DMS 273 treated with DMSO at 0.1 percent for 48 hours (cell line): Measurements from ENCODE around the gene CYP4F11.
"Not testable (repeated sequence)": the region's sequence is repeated elsewhere in the genome, so short reads cannot be mapped to it uniquely, and the experiment has no call there.

Source experiments
- DNase-seq: peaks from one replicate; lab custom pipeline; 2025; lab: John Stamatoyannopoulos, UW

Gene CYP4F11

DNA sequence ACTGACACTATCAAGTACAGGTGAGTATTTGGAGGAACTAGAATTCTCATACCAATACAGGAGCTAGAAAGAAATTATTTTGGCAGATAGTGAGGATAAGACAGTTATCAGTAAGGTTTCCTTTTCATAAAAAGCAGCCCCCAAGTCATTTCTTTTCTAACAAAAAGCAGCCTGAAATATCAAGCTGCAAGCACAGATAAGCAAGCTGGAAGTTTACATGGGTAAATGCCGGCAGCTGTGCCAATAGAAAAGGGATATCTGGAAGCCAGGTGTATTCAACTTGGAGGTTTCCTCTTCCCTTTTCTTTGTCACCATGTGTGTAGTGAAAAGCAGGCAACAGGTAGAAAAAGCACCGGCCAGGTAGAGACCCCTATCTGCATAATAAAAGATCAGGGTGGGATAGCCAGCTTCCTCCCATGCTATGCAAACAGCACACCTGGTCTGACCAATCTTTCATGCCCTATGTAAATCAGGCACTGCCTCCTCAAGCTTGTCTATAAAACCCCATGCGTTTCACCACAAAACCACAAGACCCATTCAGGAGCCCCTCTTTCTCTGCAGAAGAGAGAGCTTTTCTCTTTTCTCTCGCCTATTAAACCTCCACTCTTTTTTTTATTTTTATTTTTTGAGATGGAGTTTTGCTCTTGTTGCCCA is 59.4 kb downstream of the CYP4F11 start:
- no peak for DNase-seq

DNA sequence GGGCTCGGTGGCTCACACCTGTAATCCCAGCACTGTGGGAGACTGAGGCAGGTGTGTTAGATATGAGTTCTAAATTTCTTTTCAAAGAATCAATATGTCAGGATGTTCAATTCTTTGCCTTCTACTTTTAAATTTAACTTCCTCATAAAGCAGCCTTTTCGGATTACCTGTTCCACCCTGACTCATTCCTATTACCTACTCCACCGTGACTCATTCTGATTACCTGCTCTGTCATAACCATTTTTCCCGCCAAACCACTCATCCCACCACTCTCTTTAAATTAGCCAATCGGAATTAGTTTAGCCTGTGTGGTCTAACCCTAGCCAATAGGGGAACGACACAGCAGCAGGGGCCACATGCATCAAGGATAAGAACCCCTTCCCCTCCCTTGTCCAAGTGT is 60.6 kb downstream of the CYP4F11 start:
- DNase-seq = not testable (repeated sequence)

DNA sequence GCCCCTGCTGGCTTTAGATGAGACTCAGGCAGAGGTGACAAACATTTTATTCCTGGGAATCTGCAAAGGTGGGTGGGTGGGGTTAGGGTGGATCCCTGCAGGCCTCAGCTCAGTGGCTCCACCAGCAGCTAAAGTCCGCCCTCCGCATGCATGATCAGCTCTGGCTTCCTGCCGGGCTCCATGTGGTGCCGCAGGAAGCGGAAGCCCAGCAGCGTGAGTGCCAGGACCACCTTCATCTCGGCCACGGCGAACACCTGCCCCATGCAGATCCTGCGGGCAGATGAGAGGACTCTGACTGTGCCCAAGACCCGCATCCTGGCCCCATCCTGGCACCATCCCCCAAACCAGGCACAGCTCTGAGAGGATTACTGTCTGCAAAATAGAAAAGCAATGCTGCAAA is 62.8 kb downstream of the CYP4F11 start:
- no peak for DNase-seq

DNA sequence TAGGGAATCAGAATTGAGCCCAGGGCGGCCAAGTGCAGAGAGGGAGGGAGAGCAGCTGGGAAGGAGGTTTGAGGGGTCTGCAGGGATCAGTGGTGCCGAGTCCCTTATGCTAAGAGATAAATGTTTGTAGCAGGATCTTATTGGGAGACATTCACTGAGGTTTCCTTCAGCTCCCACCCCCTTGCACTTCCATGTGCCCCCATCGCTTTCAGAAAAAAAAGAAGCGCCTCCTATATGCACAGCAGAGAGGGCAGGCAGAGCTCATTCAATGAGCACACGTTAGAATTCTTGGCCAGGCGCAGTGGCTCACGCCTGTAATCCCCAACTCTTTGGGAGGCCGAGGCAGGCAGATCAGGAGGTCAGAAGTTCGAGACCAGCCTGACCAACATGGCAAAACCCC is 64.5 kb downstream of the CYP4F11 start:
- DNase-seq = no peak

DNA sequence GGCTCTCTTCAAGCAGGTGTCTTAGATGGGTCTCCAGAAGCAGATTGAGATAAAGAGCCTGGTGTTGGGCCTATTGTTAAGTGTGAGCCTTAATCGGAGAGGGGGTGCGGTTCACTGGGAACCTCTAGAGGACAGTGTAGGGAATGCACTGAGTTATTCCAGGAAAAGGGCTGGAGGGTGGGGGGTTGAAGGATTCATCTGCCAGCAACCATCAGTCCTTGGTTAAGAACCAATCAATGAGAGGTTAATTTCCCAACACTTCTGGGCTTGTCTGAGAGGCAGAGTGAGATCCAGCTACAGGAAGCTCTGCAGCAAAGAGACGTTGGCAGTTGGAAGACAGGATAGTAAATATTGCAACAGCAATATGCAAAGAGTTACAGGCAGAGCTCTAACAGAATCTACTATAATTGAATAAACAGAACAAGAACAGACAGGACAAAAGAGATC is 65.2 kb downstream of the CYP4F11 start:
- no peak for DNase-seq

DNA sequence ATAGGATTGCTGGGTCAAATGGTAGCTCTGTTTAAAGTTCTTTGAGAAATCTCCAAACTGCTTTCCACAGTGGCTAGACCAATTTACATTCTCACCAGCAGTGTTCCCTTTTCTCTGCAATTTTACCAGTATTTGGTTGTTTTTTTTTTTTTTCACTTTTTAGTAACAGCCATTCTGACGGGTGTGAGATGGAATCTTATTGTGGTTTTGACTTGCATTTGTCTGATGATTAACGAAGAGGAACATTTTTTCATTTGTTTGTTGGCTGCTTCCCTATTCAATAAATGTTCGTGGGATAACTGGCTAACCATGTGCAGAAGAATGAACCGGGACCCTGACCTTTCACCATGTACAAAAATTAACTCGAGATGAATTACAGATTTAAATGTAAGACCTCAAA is 67.7 kb downstream of the CYP4F11 start:
- DNase-seq = no peak

DNA sequence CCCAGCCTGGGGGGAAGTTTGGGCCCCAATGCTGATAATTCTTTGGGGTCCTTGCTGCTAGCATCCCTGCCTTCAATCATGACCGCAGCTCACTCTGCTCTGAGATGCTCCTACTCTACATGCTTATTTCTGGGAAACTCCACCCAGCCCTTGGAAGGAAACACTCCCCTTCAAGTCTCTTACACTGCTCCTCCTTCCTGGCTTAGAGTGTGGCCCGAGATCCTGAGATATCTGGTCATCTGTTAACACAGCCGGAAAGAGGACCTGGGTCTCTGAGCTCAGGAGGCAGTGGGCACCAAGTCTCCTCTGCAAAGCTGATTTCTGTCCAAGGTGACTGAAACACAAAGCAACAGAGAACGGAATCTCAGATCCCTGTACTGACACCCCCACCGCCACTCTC is 69.5 kb downstream of the CYP4F11 start:
- DNase-seq = no peak

DNA sequence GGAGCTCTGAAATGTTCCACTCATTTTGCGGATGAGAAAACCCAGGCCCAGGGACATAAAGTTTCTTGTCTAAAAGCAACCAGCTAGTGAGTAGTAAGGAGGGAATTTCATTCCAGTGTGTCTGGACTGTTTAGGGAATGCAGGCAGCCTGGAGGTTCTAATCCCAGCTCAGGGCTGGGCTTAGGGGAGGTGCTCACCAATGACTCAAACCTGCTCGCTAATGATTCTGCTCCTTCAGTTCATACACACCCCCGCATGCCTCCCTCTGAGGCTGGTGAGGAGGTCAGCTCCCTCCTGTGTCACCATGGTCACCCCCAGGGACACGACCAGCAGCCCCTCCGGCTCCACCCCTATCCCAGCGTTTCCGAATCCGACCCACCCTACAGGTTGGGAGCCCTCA is 71.1 kb downstream of the CYP4F11 start:
- no peak for DNase-seq

DNA sequence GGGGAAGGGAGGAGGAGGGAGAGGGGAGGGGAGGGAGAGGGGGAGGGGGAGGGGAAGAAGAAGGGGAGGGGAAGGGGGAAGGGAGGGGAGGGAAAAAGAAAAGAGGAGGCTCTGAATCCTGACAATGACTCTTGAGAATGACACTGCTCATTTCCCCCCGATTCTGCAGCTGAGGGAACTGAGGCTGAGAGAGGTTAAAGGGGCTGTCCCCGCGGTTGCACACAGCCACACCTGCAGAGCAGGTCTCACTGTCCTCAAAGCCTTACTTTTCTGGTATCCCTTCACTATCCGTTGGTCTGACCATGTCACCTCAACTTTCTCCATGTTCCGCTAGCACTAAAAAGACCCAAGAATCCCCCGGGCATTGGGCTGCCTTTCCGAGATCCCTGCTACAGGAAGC is 71.9 kb downstream of the CYP4F11 start:
- no peak for DNase-seq
